ENCODE data around the gene BICRA. TPM values are rescaled to one million over a fixed set of nuclear protein-coding genes. Genes with fewer than 3 reads are reported as not detected.

Gene BICRA
- total RNA-seq, 1 experiment from 2014 or later, result 34.3 TPM

GRCh38 chr19:47720669-47721422 is 111.9 kb downstream of the BICRA start:
- Mint-ChIP-seq H3K36me3 (ENCODE audit: insufficient read depth, unreplicated experiment) (peaks cover 13% of the 10 kb centered on the region), H3K27me3 (ENCODE audit: insufficient read depth, unreplicated experiment) (no peaks in the 10 kb centered on the region), H3K4me1 (ENCODE audit: low read depth, unreplicated experiment) (peaks cover 6% of the 10 kb centered on the region), H3K27ac (ENCODE audit: unreplicated experiment) (no peak overlapping the region), H3K9me3 (ENCODE audit: unreplicated experiment) (no peaks in the 10 kb centered on the region), H3K4me3 (ENCODE audit: unreplicated experiment) (no peak overlapping the region)
- no peak overlapping the region for H3K4me3 ChIP-seq (ENCODE audit: low read depth, low read length)
- POLR2A ChIA-PET, result no interaction called here
- H3K9me3 ChIP-seq, result no peaks in the 10 kb centered on the region
- BruUV-seq (replicated peaks), result no TSS peak
- H3K27me3 ChIP-seq (replicated peaks; ENCODE audit: control insufficient read depth, insufficient read depth, low read length), result no peaks in the 10 kb centered on the region
- intact Hi-C loops (cut with micrococcal nuclease; ENCODE audit: unreplicated experiment), result no loop called here
- no peak for DNase-seq
- CTCF ChIA-PET, result interaction anchor here (1.0 kb wide), 2 partner anchors 8 to 293 kb away, joined by 3 to 4 read pairs; partner anchors contain the start of gene EHD2
- TF ChIP-seq CTCF (IDR thresholded peaks at IDR 0.05; ENCODE audit: insufficient read depth in 1 of 2, low read depth in 1 of 2, low read length in 1 of 2, severe bottlenecking in 1 of 2, unreplicated experiment in 1 of 2), result no peak
- peaks cover 8% of the 10 kb centered on the region for H3K4me1 ChIP-seq
- no peaks in the 10 kb centered on the region for H3K36me3 ChIP-seq (ENCODE audit: control insufficient read depth, insufficient read depth, low read length)

GRCh38 chr19:47723581-47723940 is 114.6 kb downstream of the BICRA start:
- ChIA-PET CTCF (interaction anchor here (0.8 to 2.1 kb wide), 6 partner anchors 10 to 295 kb away, joined by 3 to 14 read pairs (median 5); partner anchors contain the start of gene EHD2), POLR2A (interaction anchor here (0.6 to 1.1 kb wide), 3 partner anchors 11 to 238 kb away, joined by 3 to 5 read pairs (median 5); partner anchors contain the start of gene NOP53)
- Mint-ChIP-seq H3K9me3 (ENCODE audit: unreplicated experiment) (no peaks in the 10 kb centered on the region), H3K4me3 (ENCODE audit: unreplicated experiment) (peak overlapping the region; percentile 56), H3K27ac (ENCODE audit: unreplicated experiment) (no peak overlapping the region), H3K4me1 (ENCODE audit: low read depth, unreplicated experiment) (peaks cover 22% of the 10 kb centered on the region), H3K27me3 (ENCODE audit: insufficient read depth, unreplicated experiment) (no peaks in the 10 kb centered on the region), H3K36me3 (ENCODE audit: insufficient read depth, unreplicated experiment) (peaks cover 18% of the 10 kb centered on the region)
- no peak for TF ChIP-seq CTCF (IDR thresholded peaks at IDR 0.05; ENCODE audit: insufficient read depth in 1 of 2, low read depth in 1 of 2, low read length in 1 of 2, severe bottlenecking in 1 of 2, unreplicated experiment in 1 of 2)
- H3K4me3 ChIP-seq (ENCODE audit: low read depth, low read length), result no peak overlapping the region
- H3K4me1 ChIP-seq, result peaks cover 13% of the 10 kb centered on the region
- no TSS peak for BruUV-seq (replicated peaks)
- intact Hi-C loops (cut with micrococcal nuclease; ENCODE audit: unreplicated experiment), result no loop called here
- DNase-seq, result peak; percentile 71 to 80
- no peaks in the 10 kb centered on the region for H3K27me3 ChIP-seq (replicated peaks; ENCODE audit: control insufficient read depth, insufficient read depth, low read length)
- no peaks in the 10 kb centered on the region for H3K9me3 ChIP-seq
- H3K36me3 ChIP-seq (ENCODE audit: control insufficient read depth, insufficient read depth, low read length), result no peaks in the 10 kb centered on the region

DNA sequence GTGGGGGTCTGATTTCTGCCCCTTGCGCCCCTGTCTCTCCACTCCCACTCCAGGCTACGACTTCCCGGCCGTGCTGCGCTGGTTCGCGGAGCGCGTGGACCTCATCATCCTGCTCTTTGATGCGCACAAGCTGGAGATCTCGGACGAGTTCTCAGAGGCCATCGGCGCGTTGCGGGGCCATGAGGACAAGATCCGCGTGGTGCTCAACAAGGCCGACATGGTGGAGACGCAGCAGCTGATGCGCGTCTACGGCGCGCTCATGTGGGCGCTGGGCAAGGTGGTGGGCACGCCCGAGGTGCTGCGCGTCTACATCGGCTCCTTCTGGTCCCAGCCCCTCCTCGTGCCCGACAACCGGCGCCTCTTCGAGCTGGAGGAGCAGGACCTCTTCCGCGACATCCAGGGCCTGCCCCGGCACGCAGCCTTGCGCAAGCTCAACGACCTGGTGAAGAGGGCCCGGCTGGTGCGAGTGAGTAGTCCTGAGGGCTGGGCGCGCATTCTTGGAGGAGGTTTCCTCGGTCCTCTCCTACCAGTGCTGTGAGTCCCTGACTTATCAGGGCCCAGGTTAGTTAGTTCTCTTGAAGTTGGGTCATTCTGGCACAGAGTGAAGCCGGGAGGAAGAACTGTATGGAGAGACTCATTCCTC is 116.9 kb downstream of the BICRA start:
- ChIA-PET POLR2A (no interaction called here), CTCF (interaction anchor here (1.7 kb wide), 1 partner anchor 13 kb away, joined by 6 read pairs; no protein-coding TSS in a partner anchor)
- Histone ChIP-seq H3K4me3 (ENCODE audit: low read depth, low read length) (no peak overlapping the region), H3K36me3 (ENCODE audit: control insufficient read depth, insufficient read depth, low read length) (no peaks in the 10 kb centered on the region), H3K9me3 (no peaks in the 10 kb centered on the region), H3K4me1 (peaks cover 16% of the 10 kb centered on the region), H3K27me3 (replicated peaks; ENCODE audit: control insufficient read depth, insufficient read depth, low read length) (no peaks in the 10 kb centered on the region)
- no peaks in the 10 kb centered on the region for H3K27me3 Mint-ChIP-seq (ENCODE audit: insufficient read depth, unreplicated experiment)
- H3K4me3 Mint-ChIP-seq (ENCODE audit: unreplicated experiment), result no peak overlapping the region
- TF ChIP-seq CTCF (IDR thresholded peaks at IDR 0.05; ENCODE audit: insufficient read depth in 1 of 2, low read depth in 1 of 2, low read length in 1 of 2, severe bottlenecking in 1 of 2, unreplicated experiment in 1 of 2), result no peak
- H3K9me3 Mint-ChIP-seq (ENCODE audit: unreplicated experiment), result no peaks in the 10 kb centered on the region
- H3K4me1 Mint-ChIP-seq (ENCODE audit: low read depth, unreplicated experiment), result peaks cover 26% of the 10 kb centered on the region
- no TSS peak for BruUV-seq (replicated peaks)
- intact Hi-C loops (cut with micrococcal nuclease; ENCODE audit: unreplicated experiment), result no loop called here
- H3K27ac Mint-ChIP-seq (ENCODE audit: unreplicated experiment), result peak overlapping the region; percentile 19
- no peak for DNase-seq
- peaks cover 31% of the 10 kb centered on the region for H3K36me3 Mint-ChIP-seq (ENCODE audit: insufficient read depth, unreplicated experiment)

Data from Caco-2 (cell line).